Psoas muscle (tissue), 8 donors: ENCODE measurements around the gene APOM. TPM values are rescaled to one million over a fixed set of nuclear protein-coding genes. Genes with fewer than 3 reads are reported as not detected.

Experiments
- ATAC-seq, 4 donors: fragments of 200-7000 bp; cut with Tn5 transposase; one replicate each; pipeline ENCODE4 v1.9.1; 2020; ENCODE audit warnings: moderate library complexity in 3 of 4, mild to moderate bottlenecking in 2 of 4
- DNase-seq, 2 donors: peaks; one replicate each; pipeline ENCODE4 v3.0.0-alpha.2; 2020
- H3K27ac ChIP-seq: fragments of 200-600 bp; one replicate; pipeline ENCODE4 v1.8.0; 2022
- H3K27me3 ChIP-seq, 3 donors: fragments of 200-600 bp in 1 of 3; one replicate each; pipeline versions ENCODE4 v1.6.1 to v1.8.0; 2013 to 2022; ENCODE audit warnings: low read length in 2 of 3, mild to moderate bottlenecking in 2 of 3, moderate library complexity in 1 of 3; ENCODE audit not compliant: insufficient read depth in 3 of 3
- H3K36me3 ChIP-seq, 2 donors: fragments of 200-600 bp in 1 of 2; one replicate each; pipeline versions ENCODE4 v1.6.1 to v1.8.0; 2013 to 2022; ENCODE audit warnings: low read depth in 1 of 2, mild to moderate bottlenecking in 1 of 2, moderate library complexity in 1 of 2; ENCODE audit not compliant: insufficient read depth in 1 of 2
- H3K4me1 ChIP-seq: fragments of 200-600 bp; one replicate; pipeline ENCODE4 v1.8.0; 2022
- H3K4me3 ChIP-seq: fragments of 200-600 bp; one replicate; pipeline ENCODE4 v1.8.0; 2022; ENCODE audit warnings: mild to moderate bottlenecking
- H3K9me3 ChIP-seq: fragments of 200-600 bp; one replicate; pipeline ENCODE4 v1.8.0; 2022
- WGBS, 3 donors: extraction: QIAGEN DNeasy Blood & Tissue Kit; methylation state at CpG; one replicate each; pipeline versions ENCODE4 v1.1.6 to v1.1.7; 2013; 5-methylcytosine and 5-hydroxymethylcytosine counted together
- intact Hi-C, 2 donors: fragments of 100-400 bp; cut with DNase I; formaldehyde crosslinking; loops; one replicate each; pipeline versions ENCODE4 v1.11.0 to v1.14.2; 2022
- polyA plus RNA-seq, 3 donors: library from polyadenylated mRNA; stranded (reverse); fragments of 200-250 nt; gene quantifications; one replicate each; pipeline ENCODE4 v1.2.3, GENCODE V29; 2013
- total RNA-seq, 4 donors: library from RNA; stranded (reverse); fragmentation: NEBNext Ultra II Directional in 2 of 4; extraction: Animal tissue kit (Norgen Biotek cat#: 25700) in 2 of 4; gene quantifications; one replicate each; pipeline versions ENCODE4 v1.2.1 to v1.2.4, GENCODE V29; 2021 to 2023
- TF ChIP-seq, protein P1 (sequence below): fragments of 200-600 bp; IDR thresholded peaks from one replicate; pipeline ENCODE4 v1.8.0; 2022; ENCODE audit warnings: antibody characterized with exemption
- donor health status: healthy with polysubstance abuse.
- donor health status: DM: no; HTN: no; CAD: no; lungs with moderate emphysema.
- donor health status: Bipolar disorder and iron deficiency.
- donor health status: healthy.
- donor health status: DM: yes; HTN: yes; CAD: no.
- donor health status: DM: no; HTN: no; CAD: no.
- donor health status: DM: no; HTN: no; CAD: no.
- donor health status: DM: yes; HTN: yes; CAD: no.

APOM gene
- total and polyA plus RNA-seq, 7 donors: 1.8 to 3.5 (median 2.3) TPM

DNA sequence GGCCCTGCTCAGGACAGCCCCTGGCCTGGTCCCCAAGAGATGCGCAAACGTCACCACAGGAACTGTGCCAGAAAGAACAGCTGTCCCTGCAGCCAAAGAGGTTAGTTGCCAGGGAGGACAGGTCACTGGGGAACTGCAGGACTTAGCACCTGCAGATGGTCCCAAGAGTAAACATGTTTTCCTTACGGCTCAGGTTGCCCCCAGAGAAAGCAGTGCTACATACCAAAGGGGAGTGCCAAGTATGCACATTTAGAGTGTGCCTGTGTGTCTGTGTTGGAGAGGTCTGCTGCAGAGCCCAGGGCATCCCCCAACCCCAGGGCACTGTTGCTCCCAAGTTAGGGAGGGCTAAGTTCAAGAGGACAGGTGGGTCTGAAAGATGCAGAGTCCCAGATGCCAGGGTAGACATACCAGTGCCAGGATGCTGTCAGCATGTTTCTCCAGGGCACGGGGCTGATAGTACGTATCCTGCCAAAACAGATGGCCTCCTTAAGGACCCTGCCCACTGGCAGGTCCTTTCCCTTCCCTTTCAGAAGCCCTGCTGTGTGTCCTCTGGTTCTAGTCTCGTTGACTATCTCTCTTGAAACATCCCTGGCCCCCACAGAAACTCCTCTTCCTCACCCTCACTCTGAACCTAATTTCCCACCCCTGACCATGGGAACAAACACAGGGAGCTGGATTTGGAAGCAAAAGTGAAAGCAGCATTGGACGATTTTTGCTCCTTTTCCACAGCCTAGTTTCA is 46.1 kb downstream of the APOM start:
- ATAC-seq (peak; percentile 48 to 76 (median 69)), DNase-seq (peak; percentile 64 to 91)
- WGBS, 3 donors: 5 to 6% (median 6%) methylated on average over 7 of the region's 7 CpGs
- H3K4me1 ChIP-seq: peaks cover 32% of the 10 kb centered on the region
- H3K27me3 ChIP-seq: no peaks in the 10 kb centered on the region
- intact Hi-C loops: no loop called here
- H3K9me3 ChIP-seq: no peaks in the 10 kb centered on the region
- peak overlapping the region; percentile 98 for H3K27ac ChIP-seq
- peak overlapping the region; percentile 78 for H3K4me3 ChIP-seq
- TF ChIP-seq, protein P1, sequence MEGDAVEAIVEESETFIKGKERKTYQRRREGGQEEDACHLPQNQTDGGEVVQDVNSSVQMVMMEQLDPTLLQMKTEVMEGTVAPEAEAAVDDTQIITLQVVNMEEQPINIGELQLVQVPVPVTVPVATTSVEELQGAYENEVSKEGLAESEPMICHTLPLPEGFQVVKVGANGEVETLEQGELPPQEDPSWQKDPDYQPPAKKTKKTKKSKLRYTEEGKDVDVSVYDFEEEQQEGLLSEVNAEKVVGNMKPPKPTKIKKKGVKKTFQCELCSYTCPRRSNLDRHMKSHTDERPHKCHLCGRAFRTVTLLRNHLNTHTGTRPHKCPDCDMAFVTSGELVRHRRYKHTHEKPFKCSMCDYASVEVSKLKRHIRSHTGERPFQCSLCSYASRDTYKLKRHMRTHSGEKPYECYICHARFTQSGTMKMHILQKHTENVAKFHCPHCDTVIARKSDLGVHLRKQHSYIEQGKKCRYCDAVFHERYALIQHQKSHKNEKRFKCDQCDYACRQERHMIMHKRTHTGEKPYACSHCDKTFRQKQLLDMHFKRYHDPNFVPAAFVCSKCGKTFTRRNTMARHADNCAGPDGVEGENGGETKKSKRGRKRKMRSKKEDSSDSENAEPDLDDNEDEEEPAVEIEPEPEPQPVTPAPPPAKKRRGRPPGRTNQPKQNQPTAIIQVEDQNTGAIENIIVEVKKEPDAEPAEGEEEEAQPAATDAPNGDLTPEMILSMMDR: no peak
- H3K36me3 ChIP-seq: peaks cover 0 to 46% of the 10 kb centered on the region in 2 donors

DNA sequence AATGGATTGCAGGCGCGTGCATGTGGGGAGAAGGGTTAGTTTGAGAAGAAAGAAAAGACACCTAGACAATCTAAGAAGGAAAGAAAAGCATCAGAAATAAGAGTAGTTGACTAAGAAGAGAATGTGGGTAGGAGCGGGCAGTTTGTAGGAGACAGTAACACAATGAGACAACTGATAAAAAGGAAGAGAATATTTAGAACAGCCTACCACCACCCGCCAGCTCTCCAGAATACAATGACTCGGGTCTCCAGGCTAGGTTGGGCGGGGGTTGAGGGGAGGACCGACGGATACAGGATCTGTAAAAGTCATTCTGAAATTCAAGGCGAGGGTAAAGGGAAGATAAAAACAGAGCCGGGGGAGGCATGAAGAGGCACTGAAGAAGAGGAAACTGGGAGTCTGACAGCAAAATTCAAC is 46.7 kb downstream of the APOM start:
- intact Hi-C loops: no loop called here
- Histone ChIP-seq H3K9me3 (no peaks in the 10 kb centered on the region), H3K27ac (peak overlapping the region; percentile 98), H3K4me3 (peak overlapping the region; percentile 78), H3K27me3 (no peaks in the 10 kb centered on the region), H3K36me3 (peaks cover 0 to 40% of the 10 kb centered on the region in 2 donors), H3K4me1 (peaks cover 32% of the 10 kb centered on the region)
- WGBS, 3 donors: 0 to 1% (median 0%) methylated on average over 10 of the region's 10 CpGs
- ATAC-seq: peak in 3 of 4 donors; percentile 0 to 12 (median 0)
- TF ChIP-seq, protein P1: no peak
- no peak for DNase-seq

DNA sequence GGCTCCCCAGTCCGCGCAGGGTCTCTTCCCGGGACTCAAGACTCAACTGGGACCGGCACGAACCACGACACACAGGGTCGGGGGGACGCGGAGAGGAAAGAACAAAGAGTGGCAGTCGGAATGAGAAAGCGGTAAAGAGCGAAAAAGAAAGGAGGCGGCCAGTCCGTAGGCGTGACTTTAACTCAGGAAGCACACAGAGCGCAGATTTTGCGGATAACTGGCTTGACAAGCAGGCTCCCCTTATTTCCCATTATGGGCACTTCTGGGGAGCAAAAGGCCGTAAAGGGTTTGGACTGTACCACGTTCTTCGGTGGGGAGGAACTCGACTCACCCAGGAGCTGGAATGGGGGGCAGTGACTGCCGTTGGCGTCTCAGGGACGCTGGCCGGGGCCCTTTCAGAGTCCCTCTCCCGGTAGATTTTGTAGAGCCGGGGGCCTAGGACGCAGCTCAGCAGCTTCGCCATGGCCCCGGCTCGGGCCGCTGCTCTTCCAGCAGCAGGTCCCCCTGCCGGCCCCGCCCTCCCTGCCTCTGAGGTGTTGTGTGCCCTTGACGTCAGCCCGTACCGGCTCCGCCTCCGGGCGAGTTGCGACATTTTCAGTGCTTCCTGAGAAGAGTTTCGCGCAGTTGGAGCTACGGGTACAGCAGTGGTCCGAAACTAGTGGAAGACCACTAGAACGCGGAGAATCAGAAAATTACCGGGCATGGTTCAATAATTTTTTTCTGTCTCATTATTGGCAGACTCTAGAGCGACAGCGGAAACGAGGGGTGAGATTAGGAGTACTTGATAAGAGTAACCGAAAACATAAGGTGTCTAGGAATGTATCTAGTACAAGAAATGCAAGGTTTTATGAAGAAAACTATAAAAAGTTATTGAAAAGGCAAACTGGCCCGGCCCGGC is 47.4 kb downstream of the APOM start, which contains the start of gene ABHD16A:
ABHD16A (minus strand) TSS at position 506 of the 898 bp plus-strand sequence; CDS start at position 463, 43 bp downstream.
- DNase-seq: peak; percentile 99
- Histone ChIP-seq H3K9me3 (no peaks in the 10 kb centered on the region), H3K4me1 (peaks cover 28% of the 10 kb centered on the region), H3K4me3 (peak within 1 kb of the TSS; percentile 78), H3K27ac (peak within 1 kb of the TSS; percentile 98), H3K27me3 (no peaks in the 10 kb centered on the region), H3K36me3 (peaks cover 0 to 34% of the 10 kb centered on the region in 2 donors)
- TF ChIP-seq, protein P1: peak; percentile 9
- WGBS, 3 donors: 1% methylated on average over 54 of the region's 54 CpGs
- ATAC-seq: peak; percentile 96 to 97 (median 96)
- intact Hi-C loops: no loop called here

DNA sequence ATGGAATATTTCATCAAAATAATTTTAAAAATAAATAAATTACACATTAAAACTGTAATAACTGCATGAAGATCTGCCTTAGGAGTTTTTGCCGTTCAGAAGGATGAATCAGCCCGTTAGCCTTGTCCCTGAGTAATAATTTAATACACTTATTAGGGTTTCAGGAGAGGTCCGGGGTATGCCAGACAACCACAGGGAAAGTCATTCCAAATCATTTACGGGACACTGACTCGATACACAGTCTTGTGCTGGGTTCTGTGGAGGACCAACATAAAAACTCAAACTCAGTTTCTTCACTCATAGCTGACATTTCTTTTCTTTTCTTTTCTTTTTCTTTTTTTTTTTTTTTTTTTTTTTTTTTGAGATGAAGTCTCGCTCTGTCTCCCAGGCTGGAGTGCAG is 50.2 kb downstream of the APOM start:
- intact Hi-C loops: no loop called here
- H3K4me3 ChIP-seq: no peak overlapping the region
- TF ChIP-seq, protein P1: no peak
- peaks cover 0 to 6% of the 10 kb centered on the region in 2 donors for H3K36me3 ChIP-seq
- ATAC-seq (no peak), DNase-seq (no peak)
- peaks cover 18% of the 10 kb centered on the region for H3K4me1 ChIP-seq
- no peaks in the 10 kb centered on the region for H3K9me3 ChIP-seq
- no peaks in the 10 kb centered on the region for H3K27me3 ChIP-seq
- H3K27ac ChIP-seq: no peak overlapping the region
- 82 to 90% (median 87%) methylated on average over 6 of the region's 6 CpGs for WGBS, 3 donors
